ENCODE data around the gene ANKS3.
A peak's percentile ranks its signal among the peaks of the same experiment; 100 is the strongest.
"Not testable (repeated sequence)": the region's sequence is repeated elsewhere in the genome, so short reads cannot be mapped to it uniquely, and the experiment has no call there.

The ANKS3 gene

GRCh38 chr16:4738370-4738769, 4.3 kb upstream of the ANKS3 start:
- not testable (repeated sequence) for H3K4me3 ChIP-seq (ENCODE audit: low read depth, low read length); H3K4me1 ChIP-seq (ENCODE audit: control insufficient read depth, insufficient read depth, low read length); H3K9me3 ChIP-seq (ENCODE audit: control insufficient read depth, insufficient read depth, low read length); H3K27me3 ChIP-seq (ENCODE audit: control insufficient read depth, insufficient read depth, low read length); H3K9ac ChIP-seq (ENCODE audit: low read depth, low read length); H3K27ac ChIP-seq (ENCODE audit: low read depth, low read length); H3K36me3 ChIP-seq (ENCODE audit: control insufficient read depth, insufficient read depth, low read length)

- Histone ChIP-seq H3K27me3 (ENCODE audit: control insufficient read depth, insufficient read depth, low read length) (no peaks in the 10 kb centered on the region), H3K27ac (ENCODE audit: low read depth, low read length) (no peak overlapping the region), H3K4me1 (ENCODE audit: control insufficient read depth, insufficient read depth, low read length) (no peaks in the 10 kb centered on the region), H3K36me3 (ENCODE audit: control insufficient read depth, insufficient read depth, low read length) (no peaks in the 10 kb centered on the region), H3K4me3 (ENCODE audit: low read depth, low read length) (no peak overlapping the region), H3K9ac (ENCODE audit: low read depth, low read length) (no peak overlapping the region), H3K9me3 (ENCODE audit: control insufficient read depth, insufficient read depth, low read length) (no peaks in the 10 kb centered on the region)
Measured at GRCh38 chr16:4737545-4737944, 3.5 kb upstream of the ANKS3 start.

- H3K9me3 ChIP-seq (ENCODE audit: control insufficient read depth, insufficient read depth, low read length), result no peaks in the 10 kb centered on the region
- no peak overlapping the region for H3K4me3 ChIP-seq (ENCODE audit: low read depth, low read length)
- no peaks in the 10 kb centered on the region for H3K27me3 ChIP-seq (ENCODE audit: control insufficient read depth, insufficient read depth, low read length)
- 0 out of 2 replicates have a peak, but pooled peaks cover 5% of the 10 kb centered on the region for H3K36me3 ChIP-seq (ENCODE audit: control insufficient read depth, insufficient read depth, low read length)
- H3K27ac ChIP-seq (ENCODE audit: low read depth, low read length), result no peak overlapping the region
- no peak overlapping the region for H3K9ac ChIP-seq (ENCODE audit: low read depth, low read length)
- H3K4me1 ChIP-seq (ENCODE audit: control insufficient read depth, insufficient read depth, low read length), result no peaks in the 10 kb centered on the region
Measured at GRCh38 chr16:4736546-4736945, 2.5 kb upstream of the ANKS3 start.

GRCh38 chr16:4734730-4735535, 862 bp upstream of the ANKS3 start:
- Histone ChIP-seq H3K27me3 (ENCODE audit: control insufficient read depth, insufficient read depth, low read length) (no peaks in the 10 kb centered on the region), H3K36me3 (ENCODE audit: control insufficient read depth, insufficient read depth, low read length) (peaks cover 19% of the 10 kb centered on the region), H3K27ac (ENCODE audit: low read depth, low read length) (peak overlapping the region; percentile 90), H3K9me3 (ENCODE audit: control insufficient read depth, insufficient read depth, low read length) (no peaks in the 10 kb centered on the region), H3K4me3 (ENCODE audit: low read depth, low read length) (peak overlapping the region; percentile 89), H3K9ac (ENCODE audit: low read depth, low read length) (peak overlapping the region; percentile 15; the same call in 1 of the 2 replicates), H3K4me1 (ENCODE audit: control insufficient read depth, insufficient read depth, low read length) (no peaks in the 10 kb centered on the region)

- no peaks in the 10 kb centered on the region for H3K4me1 ChIP-seq (ENCODE audit: control insufficient read depth, insufficient read depth, low read length)
- peak overlapping the region; percentile 90 for H3K27ac ChIP-seq (ENCODE audit: low read depth, low read length)
- H3K4me3 ChIP-seq (ENCODE audit: low read depth, low read length), result peak overlapping the region; percentile 89
- peaks cover 30% of the 10 kb centered on the region for H3K36me3 ChIP-seq (ENCODE audit: control insufficient read depth, insufficient read depth, low read length)
- H3K9ac ChIP-seq (ENCODE audit: low read depth, low read length), result peak overlapping the region; percentile 67
- H3K27me3 ChIP-seq (ENCODE audit: control insufficient read depth, insufficient read depth, low read length), result no peaks in the 10 kb centered on the region
- no peaks in the 10 kb centered on the region for H3K9me3 ChIP-seq (ENCODE audit: control insufficient read depth, insufficient read depth, low read length)
Measured at GRCh38 chr16:4733747-4734062, 366 bp downstream of the ANKS3 start.

GRCh38 chr16:4733211-4733742, 794 bp downstream of the ANKS3 start:
- no peaks in the 10 kb centered on the region for H3K9me3 ChIP-seq (ENCODE audit: control insufficient read depth, insufficient read depth, low read length)
- peaks cover 34% of the 10 kb centered on the region for H3K36me3 ChIP-seq (ENCODE audit: control insufficient read depth, insufficient read depth, low read length)
- H3K4me1 ChIP-seq (ENCODE audit: control insufficient read depth, insufficient read depth, low read length), result no peaks in the 10 kb centered on the region
- H3K27ac ChIP-seq (ENCODE audit: low read depth, low read length), result peak overlapping the region; percentile 90
- H3K4me3 ChIP-seq (ENCODE audit: low read depth, low read length), result peak overlapping the region; percentile 89
- peak overlapping the region; percentile 67 for H3K9ac ChIP-seq (ENCODE audit: low read depth, low read length)
- H3K27me3 ChIP-seq (ENCODE audit: control insufficient read depth, insufficient read depth, low read length), result no peaks in the 10 kb centered on the region

GRCh38 chr16:4729876-4730275, 4.2 kb downstream of the ANKS3 start:
- H3K4me1 ChIP-seq (ENCODE audit: control insufficient read depth, insufficient read depth, low read length), result no peaks in the 10 kb centered on the region
- no peaks in the 10 kb centered on the region for H3K27me3 ChIP-seq (ENCODE audit: control insufficient read depth, insufficient read depth, low read length)
- H3K9ac ChIP-seq (ENCODE audit: low read depth, low read length), result no peak overlapping the region
- H3K36me3 ChIP-seq (ENCODE audit: control insufficient read depth, insufficient read depth, low read length), result peaks cover 60% of the 10 kb centered on the region
- no peaks in the 10 kb centered on the region for H3K9me3 ChIP-seq (ENCODE audit: control insufficient read depth, insufficient read depth, low read length)
- H3K27ac ChIP-seq (ENCODE audit: low read depth, low read length), result no peak overlapping the region
- no peak overlapping the region for H3K4me3 ChIP-seq (ENCODE audit: low read depth, low read length)

- H3K27ac ChIP-seq (ENCODE audit: low read depth, low read length), result no peak overlapping the region
Measured at GRCh38 chr16:4728676-4729075, 5.4 kb downstream of the ANKS3 start.

GRCh38 chr16:4726616-4727015, 7.5 kb downstream of the ANKS3 start:
- Histone ChIP-seq H3K4me1 (ENCODE audit: control insufficient read depth, insufficient read depth, low read length) (no peaks in the 10 kb centered on the region), H3K9me3 (ENCODE audit: control insufficient read depth, insufficient read depth, low read length) (no peaks in the 10 kb centered on the region), H3K27ac (ENCODE audit: low read depth, low read length) (no peak overlapping the region), H3K9ac (ENCODE audit: low read depth, low read length) (no peak overlapping the region), H3K36me3 (ENCODE audit: control insufficient read depth, insufficient read depth, low read length) (peaks cover 80% of the 10 kb centered on the region), H3K27me3 (ENCODE audit: control insufficient read depth, insufficient read depth, low read length) (no peaks in the 10 kb centered on the region), H3K4me3 (ENCODE audit: low read depth, low read length) (no peak overlapping the region)

More at GRCh38 chr16:4728676-4729075, 5.4 kb downstream of the ANKS3 start:
- no peak overlapping the region for H3K4me3 ChIP-seq (ENCODE audit: low read depth, low read length)
- H3K27me3 ChIP-seq (ENCODE audit: control insufficient read depth, insufficient read depth, low read length), result no peaks in the 10 kb centered on the region
- no peaks in the 10 kb centered on the region for H3K9me3 ChIP-seq (ENCODE audit: control insufficient read depth, insufficient read depth, low read length)
- peaks cover 72% of the 10 kb centered on the region for H3K36me3 ChIP-seq (ENCODE audit: control insufficient read depth, insufficient read depth, low read length)
- H3K4me1 ChIP-seq (ENCODE audit: control insufficient read depth, insufficient read depth, low read length), result no peaks in the 10 kb centered on the region
- H3K9ac ChIP-seq (ENCODE audit: low read depth, low read length), result no peak overlapping the region

- H3K36me3 ChIP-seq (ENCODE audit: control insufficient read depth, insufficient read depth, low read length), result peaks cover 64% of the 10 kb centered on the region
- H3K27ac ChIP-seq (ENCODE audit: low read depth, low read length), result no peak overlapping the region
- no peaks in the 10 kb centered on the region for H3K4me1 ChIP-seq (ENCODE audit: control insufficient read depth, insufficient read depth, low read length)
- no peaks in the 10 kb centered on the region for H3K27me3 ChIP-seq (ENCODE audit: control insufficient read depth, insufficient read depth, low read length)
- H3K9me3 ChIP-seq (ENCODE audit: control insufficient read depth, insufficient read depth, low read length), result no peaks in the 10 kb centered on the region
- H3K9ac ChIP-seq (ENCODE audit: low read depth, low read length), result no peak overlapping the region
- no peak overlapping the region for H3K4me3 ChIP-seq (ENCODE audit: low read depth, low read length)
Measured at GRCh38 chr16:4724661-4725270, 9.3 kb downstream of the ANKS3 start.

GRCh38 chr16:4723071-4723767, 10.9 kb downstream of the ANKS3 start:
- H3K4me3 ChIP-seq (ENCODE audit: low read depth, low read length), result no peak overlapping the region
- peaks cover 50% of the 10 kb centered on the region for H3K36me3 ChIP-seq (ENCODE audit: control insufficient read depth, insufficient read depth, low read length)
- no peaks in the 10 kb centered on the region for H3K27me3 ChIP-seq (ENCODE audit: control insufficient read depth, insufficient read depth, low read length)
- H3K9ac ChIP-seq (ENCODE audit: low read depth, low read length), result no peak overlapping the region
- peaks cover 8% of the 10 kb centered on the region; the same call in 1 of the 2 replicates for H3K4me1 ChIP-seq (ENCODE audit: control insufficient read depth, insufficient read depth, low read length)
- H3K27ac ChIP-seq (ENCODE audit: low read depth, low read length), result no peak overlapping the region
- no peaks in the 10 kb centered on the region for H3K9me3 ChIP-seq (ENCODE audit: control insufficient read depth, insufficient read depth, low read length)
